ENCODE measurements around the gene CEP112.

Gene CEP112

DNA sequence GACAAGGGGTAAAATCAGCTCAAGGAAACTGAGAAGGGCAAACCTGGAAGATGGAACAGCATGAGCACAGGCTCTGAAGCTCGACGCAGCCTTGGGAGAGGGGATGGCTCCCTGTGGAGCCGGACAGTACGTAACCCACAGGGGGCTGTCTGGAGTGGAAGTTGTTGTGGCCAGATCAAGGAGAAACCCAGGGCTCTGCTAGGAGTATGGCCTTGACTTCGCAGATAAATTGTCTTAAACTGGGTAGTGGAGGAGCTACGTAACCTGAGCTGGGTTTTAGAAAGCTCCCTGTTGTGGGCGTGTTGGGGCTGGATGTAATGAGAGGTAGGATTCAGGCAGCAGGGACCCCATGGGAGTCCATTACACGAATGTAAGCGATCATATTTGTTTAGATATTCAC lies 605.0 kb downstream of the CEP112 start:
- no peak for FAIRE-seq
